Mesenchymal stem cell (in vitro differentiated cells and primary cell): Measurements from ENCODE around the gene SLC28A1.

Experiments used
- DNase-seq: peaks from one replicate; pipeline ENCODE4 v3.0.0-alpha.2; 2013
- H2AFZ ChIP-seq: one replicate; pipeline ENCODE4 v1.6.1; 2013; ENCODE audit warnings: low read depth, mild to moderate bottlenecking, control low read depth, inconsistent platforms, low read length, moderate library complexity
- H2AK5ac ChIP-seq: 2 replicates; pipeline ENCODE4 v1.6.1; 2013; ENCODE audit warnings: low read length, moderate library complexity, mild to moderate bottlenecking, inconsistent platforms; ENCODE audit not compliant: severe bottlenecking
- H2BK120ac ChIP-seq: one replicate; pipeline ENCODE4 v1.6.1; 2013; ENCODE audit warnings: low read depth, mild to moderate bottlenecking, inconsistent platforms, low read length, moderate library complexity
- H2BK12ac ChIP-seq, 2 experiments: one replicate each; pipeline ENCODE4 v1.6.1; 2013; ENCODE audit warnings: inconsistent platforms in 2 of 2, low read length in 2 of 2, mild to moderate bottlenecking in 2 of 2, moderate library complexity in 2 of 2, control low read depth in 1 of 2
- H2BK15ac ChIP-seq: one replicate; pipeline ENCODE4 v1.6.1; 2013; ENCODE audit warnings: mild to moderate bottlenecking, low read depth, inconsistent platforms; ENCODE audit not compliant: poor library complexity, severe bottlenecking
- H2BK5ac ChIP-seq: 2 replicates; pipeline ENCODE4 v1.6.1; 2013; ENCODE audit warnings: low read depth, mild to moderate bottlenecking, low read length, control low read depth, inconsistent platforms; ENCODE audit not compliant: poor library complexity, severe bottlenecking
- H3K14ac ChIP-seq, 2 experiments: one replicate each; pipeline ENCODE4 v1.6.1; 2013; ENCODE audit warnings: inconsistent platforms in 2 of 2, low read length in 2 of 2, control low read depth in 1 of 2, mild to moderate bottlenecking in 1 of 2, moderate library complexity in 1 of 2
- H3K18ac ChIP-seq, 2 experiments: one replicate each; pipeline ENCODE4 v1.6.1; 2013; ENCODE audit warnings: inconsistent platforms in 2 of 2, low read length in 2 of 2, control low read depth in 1 of 2, low read depth in 1 of 2, mild to moderate bottlenecking in 1 of 2
- H3K23ac ChIP-seq, 2 experiments: one replicate each; pipeline ENCODE4 v1.6.1; 2013; ENCODE audit warnings: inconsistent platforms in 2 of 2, low read length in 2 of 2, mild to moderate bottlenecking in 2 of 2, moderate library complexity in 2 of 2, control low read depth in 1 of 2
- H3K27ac ChIP-seq: 2 replicates; pipeline ENCODE4 v1.5.1; 2013; ENCODE audit warnings: mild to moderate bottlenecking, moderate library complexity, low read length, control low read depth, inconsistent platforms; ENCODE audit not compliant: poor library complexity, severe bottlenecking
- H3K27me3 ChIP-seq, 2 experiments: 2 replicates each; pipeline versions ENCODE4 v1.6.1 to v1.7.0; 2013; ENCODE audit warnings: low read length in 2 of 2, mild to moderate bottlenecking in 2 of 2, moderate library complexity in 2 of 2, control low read depth in 1 of 2, inconsistent platforms in 1 of 2; ENCODE audit not compliant: control insufficient read depth in 1 of 2, insufficient read depth in 1 of 2
- H3K36me3 ChIP-seq, 2 experiments: 2 replicates each; pipeline versions ENCODE4 v1.6.1 to v1.7.0; 2013; ENCODE audit warnings: low read length in 2 of 2, control low read depth in 1 of 2, inconsistent platforms in 1 of 2, low read depth in 1 of 2, mild to moderate bottlenecking in 1 of 2; ENCODE audit not compliant: insufficient read depth in 2 of 2, control insufficient read depth in 1 of 2
- H3K4ac ChIP-seq, 2 experiments: one replicate each; pipeline ENCODE4 v1.6.1; 2013; ENCODE audit warnings: inconsistent platforms in 2 of 2, low read length in 2 of 2, mild to moderate bottlenecking in 2 of 2, moderate library complexity in 2 of 2, control low read depth in 1 of 2, low read depth in 1 of 2
- H3K4me1 ChIP-seq: 2 replicates; pipeline ENCODE4 v1.6.1; 2013; ENCODE audit warnings: low read depth, low read length, control low read depth; ENCODE audit not compliant: control insufficient read depth, insufficient read depth
- H3K4me2 ChIP-seq: 2 replicates; pipeline ENCODE4 v1.6.1; 2013; ENCODE audit warnings: low read length, mild to moderate bottlenecking, inconsistent platforms; ENCODE audit not compliant: poor library complexity, severe bottlenecking
- H3K4me3 ChIP-seq, 2 experiments: 2 replicates each; pipeline versions ENCODE4 v1.5.1 to v1.7.0; 2013; ENCODE audit warnings: low read length in 2 of 2, mild to moderate bottlenecking in 2 of 2, control low read depth in 1 of 2, low read depth in 1 of 2; ENCODE audit not compliant: insufficient read depth in 1 of 2
- H3K79me1 ChIP-seq: replicated peaks from 2 replicates; pipeline ENCODE4 v1.6.1; 2013; ENCODE audit warnings: mild to moderate bottlenecking, control low read depth, low read length, inconsistent platforms; ENCODE audit not compliant: poor library complexity, severe bottlenecking
- H3K9ac ChIP-seq: 2 replicates; pipeline ENCODE4 v1.7.0; 2013; ENCODE audit warnings: mild to moderate bottlenecking, low read length, moderate library complexity
- H3K9me3 ChIP-seq: 2 replicates; pipeline ENCODE4 v1.7.0; 2013; ENCODE audit warnings: mild to moderate bottlenecking, low read length; ENCODE audit not compliant: control insufficient read depth
- H4K8ac ChIP-seq: one replicate; pipeline ENCODE4 v1.6.1; 2013; ENCODE audit warnings: inconsistent platforms, mild to moderate bottlenecking, low read length, moderate library complexity
- H4K91ac ChIP-seq: one replicate; pipeline ENCODE4 v1.6.1; 2013; ENCODE audit warnings: mild to moderate bottlenecking, low read length, inconsistent platforms
- WGBS: methylation state at CpG from one replicate; pipeline ENCODE4 v1.1.7; 2013; ENCODE audit warnings: mixed read lengths; 5-methylcytosine and 5-hydroxymethylcytosine counted together

SLC28A1 gene

GRCh38 chr15:84885801-84886200 is 1.3 kb downstream of the SLC28A1 start:
- no peak overlapping the region for H3K4me3 ChIP-seq
- no peaks in the 10 kb centered on the region for H3K9me3 ChIP-seq
- no peak overlapping the region for H3K9ac ChIP-seq
- no peak overlapping the region for H3K4ac ChIP-seq
- no peak overlapping the region for H2AFZ ChIP-seq
- H2BK15ac ChIP-seq: no peak overlapping the region
- no peak for DNase-seq
- no peak overlapping the region for H3K14ac ChIP-seq
- H3K27ac ChIP-seq: no peak overlapping the region
- no peak overlapping the region for H4K8ac ChIP-seq
- H3K79me1 ChIP-seq: no peaks in the 10 kb centered on the region
- peaks cover 0 to 21% of the 10 kb centered on the region in 2 experiments for H3K27me3 ChIP-seq
- no peak overlapping the region for H3K18ac ChIP-seq
- no peak overlapping the region for H2BK5ac ChIP-seq
- H3K23ac ChIP-seq: no peak overlapping the region
- no peak overlapping the region for H2AK5ac ChIP-seq
- WGBS: 99% methylated on average over 5 of the region's 7 CpGs
- no peaks in the 10 kb centered on the region for H3K36me3 ChIP-seq
- no peak overlapping the region for H3K4me2 ChIP-seq
- H3K4me1 ChIP-seq: peaks cover 10% of the 10 kb centered on the region
- no peak overlapping the region for H4K91ac ChIP-seq
- H2BK120ac ChIP-seq: no peak overlapping the region
- H2BK12ac ChIP-seq: no peak overlapping the region

GRCh38 chr15:84886211-84886983 is 1.9 kb downstream of the SLC28A1 start:
- Histone ChIP-seq H2BK15ac (no peak overlapping the region), H3K36me3 (no peaks in the 10 kb centered on the region), H3K4me2 (no peak overlapping the region), H3K27me3 (peaks cover 0 to 21% of the 10 kb centered on the region in 2 experiments), H3K79me1 (no peaks in the 10 kb centered on the region), H3K14ac (no peak overlapping the region), H2BK12ac (no peak overlapping the region), H4K91ac (no peak overlapping the region), H3K9ac (no peak overlapping the region), H2AK5ac (no peak overlapping the region), H2AFZ (no peak overlapping the region), H3K23ac (no peak overlapping the region), H3K4me3 (no peak overlapping the region), H2BK5ac (no peak overlapping the region), H3K9me3 (no peaks in the 10 kb centered on the region), H3K18ac (no peak overlapping the region), H3K4me1 (peaks cover 9% of the 10 kb centered on the region), H2BK120ac (no peak overlapping the region), H4K8ac (no peak overlapping the region), H3K27ac (no peak overlapping the region), H3K4ac (no peak overlapping the region)
- DNase-seq: no peak
- 89% methylated on average over 14 of the region's 14 CpGs for WGBS

- peaks cover 0 to 25% of the 10 kb centered on the region in 2 experiments for H3K27me3 ChIP-seq
- no peak overlapping the region for H2AK5ac ChIP-seq
- no peak overlapping the region for H2BK12ac ChIP-seq
- no peak overlapping the region for H3K27ac ChIP-seq
- no peak overlapping the region for H2BK15ac ChIP-seq
- H3K14ac ChIP-seq: no peak overlapping the region
- no peak overlapping the region for H4K91ac ChIP-seq
- no peaks in the 10 kb centered on the region for H3K79me1 ChIP-seq
- H2AFZ ChIP-seq: no peak overlapping the region
- no peaks in the 10 kb centered on the region for H3K9me3 ChIP-seq
- H2BK120ac ChIP-seq: no peak overlapping the region
- peaks cover 8% of the 10 kb centered on the region for H3K4me1 ChIP-seq
- no peak overlapping the region for H3K4ac ChIP-seq
- WGBS: 81% methylated on average over 1 of the region's 1 CpG
- no peak overlapping the region for H3K4me3 ChIP-seq
- no peak overlapping the region for H2BK5ac ChIP-seq
- H4K8ac ChIP-seq: no peak overlapping the region
- H3K18ac ChIP-seq: no peak overlapping the region
- H3K23ac ChIP-seq: no peak overlapping the region
- no peak overlapping the region for H3K9ac ChIP-seq
- no peak overlapping the region for H3K4me2 ChIP-seq
- no peak for DNase-seq
- H3K36me3 ChIP-seq: no peaks in the 10 kb centered on the region
Observed at GRCh38 chr15:84886984-84887299, 2.5 kb downstream of the SLC28A1 start.

GRCh38 chr15:84887938-84888337 is 3.5 kb downstream of the SLC28A1 start:
- no peak overlapping the region for H3K23ac ChIP-seq
- H3K9ac ChIP-seq: no peak overlapping the region
- H2AK5ac ChIP-seq: no peak overlapping the region
- H3K27ac ChIP-seq: no peak overlapping the region
- no peak overlapping the region for H3K18ac ChIP-seq
- H3K14ac ChIP-seq: no peak overlapping the region
- no peak overlapping the region for H3K4me2 ChIP-seq
- no peaks in the 10 kb centered on the region for H3K36me3 ChIP-seq
- peaks cover 0 to 25% of the 10 kb centered on the region in 2 experiments for H3K27me3 ChIP-seq
- H3K4me1 ChIP-seq: peaks cover 8% of the 10 kb centered on the region
- no peak overlapping the region for H4K91ac ChIP-seq
- no peaks in the 10 kb centered on the region for H3K9me3 ChIP-seq
- H2BK120ac ChIP-seq: no peak overlapping the region
- no peak overlapping the region for H2AFZ ChIP-seq
- no peak overlapping the region for H2BK15ac ChIP-seq
- no peak overlapping the region for H3K4ac ChIP-seq
- H3K79me1 ChIP-seq: no peaks in the 10 kb centered on the region
- DNase-seq: no peak
- WGBS: 83% methylated on average over 4 of the region's 4 CpGs
- no peak overlapping the region for H4K8ac ChIP-seq
- H2BK12ac ChIP-seq: no peak overlapping the region
- no peak overlapping the region for H3K4me3 ChIP-seq
- no peak overlapping the region for H2BK5ac ChIP-seq
